ENCODE results near the gene SH2D5.

Gene SH2D5

GRCh38 chr1:20732588-20733359 lies at the start of gene SH2D5:
TSS of gene SH2D5 (minus strand) at chr1:20732703. CDS start at chr1:20728044, 4,659 bp downstream.
- peak; percentile 49 for DNase-seq (ENCODE audit: low read depth)
- TF ChIP-seq, protein P1, sequence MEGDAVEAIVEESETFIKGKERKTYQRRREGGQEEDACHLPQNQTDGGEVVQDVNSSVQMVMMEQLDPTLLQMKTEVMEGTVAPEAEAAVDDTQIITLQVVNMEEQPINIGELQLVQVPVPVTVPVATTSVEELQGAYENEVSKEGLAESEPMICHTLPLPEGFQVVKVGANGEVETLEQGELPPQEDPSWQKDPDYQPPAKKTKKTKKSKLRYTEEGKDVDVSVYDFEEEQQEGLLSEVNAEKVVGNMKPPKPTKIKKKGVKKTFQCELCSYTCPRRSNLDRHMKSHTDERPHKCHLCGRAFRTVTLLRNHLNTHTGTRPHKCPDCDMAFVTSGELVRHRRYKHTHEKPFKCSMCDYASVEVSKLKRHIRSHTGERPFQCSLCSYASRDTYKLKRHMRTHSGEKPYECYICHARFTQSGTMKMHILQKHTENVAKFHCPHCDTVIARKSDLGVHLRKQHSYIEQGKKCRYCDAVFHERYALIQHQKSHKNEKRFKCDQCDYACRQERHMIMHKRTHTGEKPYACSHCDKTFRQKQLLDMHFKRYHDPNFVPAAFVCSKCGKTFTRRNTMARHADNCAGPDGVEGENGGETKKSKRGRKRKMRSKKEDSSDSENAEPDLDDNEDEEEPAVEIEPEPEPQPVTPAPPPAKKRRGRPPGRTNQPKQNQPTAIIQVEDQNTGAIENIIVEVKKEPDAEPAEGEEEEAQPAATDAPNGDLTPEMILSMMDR (IDR thresholded peaks at IDR 0.05; ENCODE audit: low read depth, low read length, missing control alignments): peak; percentile 52
- H3K4me3 ChIP-seq (ENCODE audit: low read depth, low read length): peak within 1 kb of the TSS; percentile 60

DNA sequence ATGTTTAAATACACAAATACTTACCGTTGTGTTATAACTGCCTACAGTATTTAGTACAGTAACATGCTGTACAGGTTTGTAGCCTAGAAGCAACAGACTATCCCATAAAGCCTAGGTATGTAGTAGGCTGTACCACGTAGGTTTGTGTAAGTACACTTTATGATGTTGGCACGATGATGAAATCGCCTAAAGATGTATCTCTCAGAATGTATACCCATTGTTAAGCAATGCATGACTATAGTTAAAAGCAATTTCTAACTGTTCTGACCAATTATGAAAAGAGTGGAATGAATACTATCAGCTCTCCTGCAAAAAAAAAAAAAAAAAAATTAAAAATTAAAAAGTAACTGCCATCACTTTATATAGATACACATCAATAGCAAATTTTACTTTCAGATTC lies 43.2 kb upstream of the SH2D5 start:
- DNase-seq (ENCODE audit: low read depth): no peak
- H3K4me3 ChIP-seq (ENCODE audit: low read depth, low read length): no peak overlapping the region
- TF ChIP-seq, protein P1 (IDR thresholded peaks at IDR 0.05; ENCODE audit: low read depth, low read length, missing control alignments): no peak

DNA sequence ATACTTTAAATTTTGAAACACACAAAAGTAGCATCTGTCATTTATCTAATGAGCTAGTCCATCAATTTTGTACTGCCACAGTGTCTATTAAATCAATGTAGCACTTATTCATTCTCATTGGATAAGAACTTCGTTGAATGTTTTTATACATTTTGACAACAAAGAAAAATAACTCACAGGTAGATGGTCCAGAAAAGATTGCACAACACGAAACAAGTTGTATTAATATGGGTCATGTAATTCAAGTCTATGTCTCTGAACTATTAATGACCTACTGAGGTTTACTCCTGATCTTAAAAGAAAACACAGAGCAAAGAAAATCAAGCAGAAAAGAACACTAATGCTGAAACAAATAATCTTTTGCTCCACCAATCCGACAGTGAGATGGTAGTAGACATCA lies 39.3 kb upstream of the SH2D5 start:
- TF ChIP-seq, protein P1 (IDR thresholded peaks at IDR 0.05; ENCODE audit: low read depth, low read length, missing control alignments): no peak
- no peak overlapping the region for H3K4me3 ChIP-seq (ENCODE audit: low read depth, low read length)
- DNase-seq (ENCODE audit: low read depth): no peak

- no peak for DNase-seq (ENCODE audit: low read depth)
- no peak overlapping the region for H3K4me3 ChIP-seq (ENCODE audit: low read depth, low read length)
- TF ChIP-seq, protein P1 (IDR thresholded peaks at IDR 0.05; ENCODE audit: low read depth, low read length, missing control alignments): no peak
Measured at GRCh38 chr1:20770314-20771087, 38.0 kb upstream of the SH2D5 start.

DNA sequence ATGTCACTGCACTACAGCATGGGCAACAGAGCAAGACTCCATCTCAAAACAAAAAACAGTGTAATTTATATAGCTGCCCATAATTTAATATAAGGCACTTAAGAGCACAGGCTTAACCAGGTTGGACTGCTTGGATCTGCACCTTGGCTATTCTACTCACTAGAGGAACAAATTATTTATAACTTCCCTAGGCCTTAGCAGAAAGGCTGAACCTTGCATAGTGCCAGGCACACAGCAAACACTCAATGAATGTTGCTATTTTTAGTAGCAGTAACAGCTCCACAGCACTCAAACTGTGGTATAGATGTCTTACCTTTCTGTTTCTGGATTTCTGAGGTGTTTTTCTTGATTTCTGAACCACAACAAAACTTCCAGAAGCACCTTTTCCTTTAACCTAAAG lies 34.8 kb upstream of the SH2D5 start:
- TF ChIP-seq, protein P1 (IDR thresholded peaks at IDR 0.05; ENCODE audit: low read depth, low read length, missing control alignments): no peak
- no peak for DNase-seq (ENCODE audit: low read depth)

GRCh38 chr1:20763417-20763816 lies 30.9 kb upstream of the SH2D5 start:
- TF ChIP-seq, protein P1 (IDR thresholded peaks at IDR 0.05; ENCODE audit: low read depth, low read length, missing control alignments): no peak
- no peak overlapping the region for H3K4me3 ChIP-seq (ENCODE audit: low read depth, low read length)
- DNase-seq (ENCODE audit: low read depth): no peak

More for the DNA sequence above, 34.8 kb upstream of the SH2D5 start:
- H3K4me3 ChIP-seq (ENCODE audit: low read depth, low read length): no peak overlapping the region

All from GM12864 (cell line).